SK-N-SH (cell line): ENCODE data around the gene FEZF2. TPM values are rescaled to one million over a fixed set of nuclear protein-coding genes. Genes with fewer than 3 reads are reported as not detected.
A peak's percentile ranks its signal among the peaks of the same experiment; 100 is the strongest.

Experiments used
- CTCF ChIA-PET: fragments of 300-600, 350-600 bp; formaldehyde crosslinking; extraction: SDS; loops from one replicate; lab custom pipeline; 2021; lab: Yijun Ruan, JAX
- POLR2A ChIA-PET: fragments of 350-600 bp; sonication (Branson Sonifier 250); formaldehyde crosslinking; extraction: SDS; loops from one replicate; lab custom pipeline; 2020; ENCODE audit warnings: antibody characterized with exemption, inconsistent platforms; lab: Yijun Ruan, JAX
- DNase-seq: peaks from one replicate; pipeline ENCODE4 v3.0.0; 2012
- H2AFZ ChIP-seq: fragments of 200-600 bp; sonication (generic); 2 replicates; pipeline ENCODE4 v1.8.1; 2016; ENCODE audit warnings: antibody characterized with exemption, mild to moderate bottlenecking, low read depth
- H3F3A ChIP-seq: fragments of 200-600 bp; sonication (generic); replicated peaks from 2 replicates; pipeline ENCODE3; 2016; ENCODE audit warnings: antibody characterized with exemption, mild to moderate bottlenecking; ENCODE audit not compliant: insufficient read depth
- H3K27ac ChIP-seq, 2 experiments: fragments of 200-500 bp in 1 of 2; fragments of 200-600 bp in 1 of 2; sonication (Bioruptor generic) in 1 of 2; sonication (generic), shearing (Covaris generic) in 1 of 2; 2 replicates each; pipeline versions ENCODE4 v1.5.1 to v1.6.1; 2014 to 2016; ENCODE audit warnings: low read depth in 2 of 2, inconsistent platforms in 1 of 2, low read length in 1 of 2, mild to moderate bottlenecking in 1 of 2, mixed read lengths in 1 of 2
- H3K27me3 ChIP-seq: fragments of 200-600 bp; sonication (generic), shearing (Covaris generic); 2 replicates; pipeline ENCODE4 v1.6.1; 2016; ENCODE audit warnings: mixed run types; ENCODE audit not compliant: insufficient read depth
- H3K36me3 ChIP-seq, 2 experiments: fragments of 200-500 bp in 1 of 2; fragments of 200-600 bp in 1 of 2; sonication (Bioruptor generic) in 1 of 2; sonication (generic) in 1 of 2; replicated peaks in 1 of 2; 2 replicates each; pipeline versions ENCODE3 to v1.5.1; 2014 to 2016; ENCODE audit warnings: low read length in 1 of 2, mild to moderate bottlenecking in 1 of 2; ENCODE audit not compliant: insufficient read depth in 2 of 2, control insufficient read depth in 1 of 2
- H3K4me1 ChIP-seq, 2 experiments: fragments of 200-500 bp in 1 of 2; fragments of 200-600 bp in 1 of 2; sonication (Bioruptor generic) in 1 of 2; sonication (generic), shearing (Covaris generic) in 1 of 2; 2 replicates each; pipeline versions ENCODE4 v1.5.1 to v1.6.1; 2014 to 2016; ENCODE audit warnings: low read depth in 1 of 2, low read length in 1 of 2, mixed run types in 1 of 2; ENCODE audit not compliant: insufficient read depth in 2 of 2, control insufficient read depth in 1 of 2
- H3K4me2 ChIP-seq: fragments of 200-600 bp; sonication (generic), shearing (Covaris generic); 2 replicates; pipeline ENCODE4 v1.6.1; 2017; ENCODE audit warnings: mixed run types
- H3K4me3 ChIP-seq, 2 experiments: fragments of 200-500 bp in 1 of 2; fragments of 200-600 bp in 1 of 2; sonication (Bioruptor generic) in 1 of 2; sonication (generic), shearing (Covaris generic) in 1 of 2; 2 replicates each; pipeline versions ENCODE4 v1.5.1 to v1.8.1; 2014 to 2016; ENCODE audit warnings: low read depth in 2 of 2, inconsistent platforms in 1 of 2, low read length in 1 of 2, mild to moderate bottlenecking in 1 of 2, mixed read lengths in 1 of 2, moderate library complexity in 1 of 2
- H3K79me2 ChIP-seq: fragments of 200-600 bp; sonication (generic); 2 replicates; pipeline ENCODE4 v1.8.1; 2017; ENCODE audit warnings: mild to moderate bottlenecking; ENCODE audit not compliant: insufficient read depth
- H3K9ac ChIP-seq: fragments of 200-600 bp; sonication (generic); 2 replicates; pipeline ENCODE4 v1.6.1; 2017; ENCODE audit warnings: mixed run types
- H3K9me2 ChIP-seq: fragments of 200-600 bp; sonication (generic); 2 replicates; pipeline ENCODE4 v1.6.1; 2017; ENCODE audit warnings: mixed run types
- H3K9me3 ChIP-seq: fragments of 200-600 bp; sonication (generic); 2 replicates; pipeline ENCODE4 v1.6.1; 2017; ENCODE audit warnings: mixed run types, mild to moderate bottlenecking, moderate library complexity
- H4K20me1 ChIP-seq: fragments of 200-600 bp; sonication (generic); 2 replicates; pipeline ENCODE4 v1.6.1; 2017; ENCODE audit warnings: mild to moderate bottlenecking, mixed run types; ENCODE audit not compliant: insufficient read depth
- ELF1 ChIP-seq: IDR thresholded peaks from 2 replicates; pipeline ENCODE4 v1.4.0; 2012
- FOSL2 ChIP-seq: IDR thresholded peaks from 2 replicates; pipeline ENCODE4 v1.4.0; 2012; ENCODE audit warnings: low read depth, mild to moderate bottlenecking, moderate library complexity, borderline replicate concordance
- GATA2 ChIP-seq: sonication (generic); formaldehyde crosslinking; IDR thresholded peaks from 2 replicates; pipeline ENCODE4 v1.5.0; 2020; ENCODE audit warnings: mild to moderate bottlenecking, missing genetic modification reagents
- NRF1 ChIP-seq: IDR thresholded peaks from 2 replicates; pipeline ENCODE4 v1.6.1; 2012; ENCODE audit warnings: low read depth, mild to moderate bottlenecking, low read length
- POLR2AphosphoS5 ChIP-seq: IDR thresholded peaks from 2 replicates; pipeline ENCODE4 v1.6.1; 2012; ENCODE audit warnings: low read depth, low read length
- RAD21 ChIP-seq: IDR thresholded peaks from 2 replicates; pipeline ENCODE4 v1.6.1; 2012; ENCODE audit warnings: mild to moderate bottlenecking, low read length
- RCOR1 ChIP-seq: fragments of 150-350 bp; IDR thresholded peaks from 2 replicates; pipeline ENCODE4 v1.6.1; 2017; ENCODE audit warnings: antibody characterized with exemption, low read length
- RFX5 ChIP-seq: IDR thresholded peaks from 2 replicates; pipeline ENCODE4 v1.6.1; 2012; ENCODE audit warnings: mild to moderate bottlenecking, improper control_type of control experiment, low read length
- SIN3A ChIP-seq: IDR thresholded peaks from 2 replicates; pipeline ENCODE4 v1.6.1; 2012; ENCODE audit warnings: low read depth, mild to moderate bottlenecking, low read length, moderate library complexity, borderline replicate concordance
- WGBS: methylation state at CpG from one replicate; pipeline ENCODE4 v1.1.6; 2017; ENCODE audit warnings: low lambda C conversion rate; 5-methylcytosine and 5-hydroxymethylcytosine counted together
- polyA plus RNA-seq, 3 experiments: library from polyadenylated mRNA; depleted of rRNA; stranded (reverse); fragments of >200 nt; gene quantifications; 2 replicates each; pipeline ENCODE4 v1.2.3, GENCODE V29; 2012
- TF ChIP-seq, protein P1 (sequence below): fragments of 150-350 bp; IDR thresholded peaks from 2 replicates; pipeline ENCODE4 v1.6.1; 2016; ENCODE audit warnings: mild to moderate bottlenecking, low read depth, low read length
- TF ChIP-seq, protein P2 (sequence below): IDR thresholded peaks from 2 replicates; pipeline ENCODE4 v1.4.0; 2012; ENCODE audit warnings: low read depth
- TF ChIP-seq, protein P3 (sequence below): IDR thresholded peaks from 2 replicates; pipeline ENCODE4 v1.4.0; 2012; ENCODE audit warnings: low read depth, borderline replicate concordance
- TF ChIP-seq, protein P4 (sequence below): IDR thresholded peaks from 2 replicates; pipeline ENCODE4 v1.6.1; 2012; ENCODE audit warnings: mild to moderate bottlenecking, low read depth, low read length, moderate library complexity
- TF ChIP-seq, protein P5 (sequence below): IDR thresholded peaks from 2 replicates; pipeline ENCODE4; 2012

The FEZF2 gene
- polyA plus RNA-seq (2012; rRNA removed) = not detected in 2 replicates
- not detected in 2 replicates for polyA plus RNA-seq (2012; cell fraction: cytosol; rRNA removed)
- polyA plus RNA-seq (2012; cell fraction: nucleus; rRNA removed) = not detected in 2 replicates

DNA sequence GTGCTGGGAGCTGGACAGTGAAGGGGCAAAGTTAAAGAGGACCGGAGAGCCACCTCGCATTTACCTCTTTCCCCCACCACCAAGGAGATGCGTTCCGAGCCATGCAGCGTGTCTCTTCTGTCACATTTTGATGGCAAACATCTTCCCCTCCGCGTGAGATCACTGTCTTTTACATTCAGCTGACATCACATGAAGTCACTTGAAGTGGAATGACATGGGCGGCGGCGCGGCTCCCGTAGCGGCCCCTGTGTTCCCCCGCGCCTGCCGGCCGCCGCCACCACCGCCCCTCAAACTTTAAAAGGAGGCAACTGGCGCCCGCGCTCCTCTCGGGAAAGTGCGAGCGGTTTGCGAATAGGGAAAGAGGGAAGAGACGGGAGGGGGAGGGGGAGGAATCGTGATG is at the start of gene FEZF2:
FEZF2 (minus strand) TSS at position 336 of the 400 bp plus-strand sequence. CDS start 682 bp downstream, outside the sequence.
- H3K9me3 ChIP-seq = no peaks in the 10 kb centered on the region
- 7% methylated on average over 28 of the region's 28 CpGs for WGBS
- H3K4me3 ChIP-seq = peak within 1 kb of the TSS; percentile 22 to 60; a peak in 3 of 4 replicates
- H3F3A ChIP-seq = no peaks in the 10 kb centered on the region
- H3K36me3 ChIP-seq = no peaks in the 10 kb centered on the region
- H3K9ac ChIP-seq = no peak within 1 kb of the TSS
- POLR2A ChIA-PET = no interaction called here
- 0 out of 2 replicates have a peak within 1 kb of the TSS, but pooled peaks have one; percentile 56 for H2AFZ ChIP-seq
- no peaks in the 10 kb centered on the region for H4K20me1 ChIP-seq
- H3K9me2 ChIP-seq = no peaks in the 10 kb centered on the region
- H3K27ac ChIP-seq = no peak within 1 kb of the TSS
- DNase-seq = peak; percentile 39
- peaks cover 0 to 6% of the 10 kb centered on the region in 2 experiments; a peak in 1 of 4 replicates for H3K4me1 ChIP-seq
- H3K27me3 ChIP-seq = peaks cover 90% of the 10 kb centered on the region
- H3K4me2 ChIP-seq = peak within 1 kb of the TSS; percentile 90
- CTCF ChIA-PET = interaction anchor here (1.3 kb wide), 1 partner anchor 185 kb away, joined by 3 read pairs; no protein-coding TSS in a partner anchor
- TF ChIP-seq, protein P1, sequence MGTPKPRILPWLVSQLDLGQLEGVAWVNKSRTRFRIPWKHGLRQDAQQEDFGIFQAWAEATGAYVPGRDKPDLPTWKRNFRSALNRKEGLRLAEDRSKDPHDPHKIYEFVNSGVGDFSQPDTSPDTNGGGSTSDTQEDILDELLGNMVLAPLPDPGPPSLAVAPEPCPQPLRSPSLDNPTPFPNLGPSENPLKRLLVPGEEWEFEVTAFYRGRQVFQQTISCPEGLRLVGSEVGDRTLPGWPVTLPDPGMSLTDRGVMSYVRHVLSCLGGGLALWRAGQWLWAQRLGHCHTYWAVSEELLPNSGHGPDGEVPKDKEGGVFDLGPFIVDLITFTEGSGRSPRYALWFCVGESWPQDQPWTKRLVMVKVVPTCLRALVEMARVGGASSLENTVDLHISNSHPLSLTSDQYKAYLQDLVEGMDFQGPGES = no peak
- TF ChIP-seq GATA2 (CRISPR knock-in tag) (no peak), RFX5 (no peak), NRF1 (no peak), RAD21 (no peak), FOSL2 (no peak), ELF1 (no peak), RCOR1 (no peak), POLR2AphosphoS5 (no peak), SIN3A (no peak)
- TF ChIP-seq, protein P2, sequence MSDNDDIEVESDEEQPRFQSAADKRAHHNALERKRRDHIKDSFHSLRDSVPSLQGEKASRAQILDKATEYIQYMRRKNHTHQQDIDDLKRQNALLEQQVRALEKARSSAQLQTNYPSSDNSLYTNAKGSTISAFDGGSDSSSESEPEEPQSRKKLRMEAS = no peak
- TF ChIP-seq, protein P3, sequence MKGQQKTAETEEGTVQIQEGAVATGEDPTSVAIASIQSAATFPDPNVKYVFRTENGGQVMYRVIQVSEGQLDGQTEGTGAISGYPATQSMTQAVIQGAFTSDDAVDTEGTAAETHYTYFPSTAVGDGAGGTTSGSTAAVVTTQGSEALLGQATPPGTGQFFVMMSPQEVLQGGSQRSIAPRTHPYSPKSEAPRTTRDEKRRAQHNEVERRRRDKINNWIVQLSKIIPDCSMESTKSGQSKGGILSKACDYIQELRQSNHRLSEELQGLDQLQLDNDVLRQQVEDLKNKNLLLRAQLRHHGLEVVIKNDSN = no peak
- TF ChIP-seq, protein P4, sequence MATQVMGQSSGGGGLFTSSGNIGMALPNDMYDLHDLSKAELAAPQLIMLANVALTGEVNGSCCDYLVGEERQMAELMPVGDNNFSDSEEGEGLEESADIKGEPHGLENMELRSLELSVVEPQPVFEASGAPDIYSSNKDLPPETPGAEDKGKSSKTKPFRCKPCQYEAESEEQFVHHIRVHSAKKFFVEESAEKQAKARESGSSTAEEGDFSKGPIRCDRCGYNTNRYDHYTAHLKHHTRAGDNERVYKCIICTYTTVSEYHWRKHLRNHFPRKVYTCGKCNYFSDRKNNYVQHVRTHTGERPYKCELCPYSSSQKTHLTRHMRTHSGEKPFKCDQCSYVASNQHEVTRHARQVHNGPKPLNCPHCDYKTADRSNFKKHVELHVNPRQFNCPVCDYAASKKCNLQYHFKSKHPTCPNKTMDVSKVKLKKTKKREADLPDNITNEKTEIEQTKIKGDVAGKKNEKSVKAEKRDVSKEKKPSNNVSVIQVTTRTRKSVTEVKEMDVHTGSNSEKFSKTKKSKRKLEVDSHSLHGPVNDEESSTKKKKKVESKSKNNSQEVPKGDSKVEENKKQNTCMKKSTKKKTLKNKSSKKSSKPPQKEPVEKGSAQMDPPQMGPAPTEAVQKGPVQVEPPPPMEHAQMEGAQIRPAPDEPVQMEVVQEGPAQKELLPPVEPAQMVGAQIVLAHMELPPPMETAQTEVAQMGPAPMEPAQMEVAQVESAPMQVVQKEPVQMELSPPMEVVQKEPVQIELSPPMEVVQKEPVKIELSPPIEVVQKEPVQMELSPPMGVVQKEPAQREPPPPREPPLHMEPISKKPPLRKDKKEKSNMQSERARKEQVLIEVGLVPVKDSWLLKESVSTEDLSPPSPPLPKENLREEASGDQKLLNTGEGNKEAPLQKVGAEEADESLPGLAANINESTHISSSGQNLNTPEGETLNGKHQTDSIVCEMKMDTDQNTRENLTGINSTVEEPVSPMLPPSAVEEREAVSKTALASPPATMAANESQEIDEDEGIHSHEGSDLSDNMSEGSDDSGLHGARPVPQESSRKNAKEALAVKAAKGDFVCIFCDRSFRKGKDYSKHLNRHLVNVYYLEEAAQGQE = no peak
- TF ChIP-seq, protein P5, sequence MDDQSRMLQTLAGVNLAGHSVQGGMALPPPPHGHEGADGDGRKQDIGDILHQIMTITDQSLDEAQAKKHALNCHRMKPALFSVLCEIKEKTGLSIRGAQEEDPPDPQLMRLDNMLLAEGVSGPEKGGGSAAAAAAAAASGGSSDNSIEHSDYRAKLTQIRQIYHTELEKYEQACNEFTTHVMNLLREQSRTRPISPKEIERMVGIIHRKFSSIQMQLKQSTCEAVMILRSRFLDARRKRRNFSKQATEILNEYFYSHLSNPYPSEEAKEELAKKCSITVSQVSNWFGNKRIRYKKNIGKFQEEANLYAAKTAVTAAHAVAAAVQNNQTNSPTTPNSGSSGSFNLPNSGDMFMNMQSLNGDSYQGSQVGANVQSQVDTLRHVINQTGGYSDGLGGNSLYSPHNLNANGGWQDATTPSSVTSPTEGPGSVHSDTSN = no peak
- TF ChIP-seq, all 33 proteins: peak for 0
- no peaks in the 10 kb centered on the region for H3K79me2 ChIP-seq
